Type B pancreatic cell (in vitro differentiated cells): Measurements from ENCODE around the gene SLC29A4. TPM values are rescaled to one million over a fixed set of nuclear protein-coding genes. Genes with fewer than 3 reads are reported as not detected.

ENCODE experiments used
- DNase-seq: peaks from one replicate; pipeline ENCODE4 v3.0.0; 2021; ENCODE audit warnings: mixed read lengths; ENCODE audit not compliant: unreplicated experiment; ENCODE audit errors: extremely low spot score
- H3K27ac Mint-ChIP-seq: 2 replicates; pipeline ENCODE4 v1.8.0; 2021; ENCODE audit warnings: mild to moderate bottlenecking, mixed read lengths
- H3K27me3 Mint-ChIP-seq: 2 replicates; pipeline ENCODE4 v1.8.0; 2021; ENCODE audit warnings: mixed read lengths
- H3K36me3 Mint-ChIP-seq: 2 replicates; pipeline ENCODE4 v1.8.0; 2021; ENCODE audit warnings: mixed read lengths
- H3K4me1 Mint-ChIP-seq: one replicate; pipeline ENCODE4 v1.8.0; 2021; ENCODE audit warnings: mixed read lengths; ENCODE audit not compliant: unreplicated experiment
- H3K4me3 Mint-ChIP-seq: 2 replicates; pipeline ENCODE4 v1.8.0; 2021; ENCODE audit warnings: mild to moderate bottlenecking, mixed read lengths
- H3K9me3 Mint-ChIP-seq: 2 replicates; pipeline ENCODE4 v1.8.0; 2021; ENCODE audit warnings: mixed read lengths
- total RNA-seq: library from RNA; stranded (reverse); gene quantifications from 2 replicates; pipeline ENCODE4 v1.2.1, GENCODE V29; 2021; ENCODE audit warnings: low replicate concordance
- TF ChIP-seq, protein P1 (sequence below): fragments of 200-600 bp; sonication (generic); conservative IDR thresholded peaks from 2 replicates; pipeline ENCODE4 v1.5.0; 2021; ENCODE audit warnings: antibody characterized with exemption, mild to moderate bottlenecking

Gene SLC29A4
- total RNA-seq, 1 donor from 2014 or later: 79.6 TPM

DNA sequence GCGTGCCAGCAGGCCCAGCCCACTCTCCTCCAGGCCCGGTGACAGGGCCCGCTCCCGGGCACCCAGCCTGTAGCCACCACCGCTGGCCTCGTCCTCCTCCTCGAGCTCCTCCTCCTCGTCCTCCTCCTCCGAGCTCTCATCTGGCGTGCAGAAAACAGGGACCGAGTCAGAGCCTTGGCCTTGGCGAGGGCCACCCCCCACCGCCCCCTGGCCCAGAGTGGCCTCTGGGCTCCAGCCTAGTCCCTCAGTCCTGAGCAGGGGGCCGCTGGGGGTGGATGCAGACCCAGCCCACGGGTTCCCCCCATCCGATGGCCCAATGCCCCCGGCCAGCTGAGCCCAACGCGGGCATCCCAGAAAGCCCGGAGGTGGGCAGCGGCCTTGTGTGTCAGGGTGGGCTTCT, 62.9 kb downstream of the SLC29A4 start:
- Mint-ChIP-seq H3K4me1 (peaks cover 1% of the 10 kb centered on the region), H3K4me3 (no peak overlapping the region), H3K27me3 (no peaks in the 10 kb centered on the region), H3K36me3 (peaks cover 36% of the 10 kb centered on the region), H3K9me3 (peaks cover 12% of the 10 kb centered on the region), H3K27ac (no peak overlapping the region)
- TF ChIP-seq, protein P1, sequence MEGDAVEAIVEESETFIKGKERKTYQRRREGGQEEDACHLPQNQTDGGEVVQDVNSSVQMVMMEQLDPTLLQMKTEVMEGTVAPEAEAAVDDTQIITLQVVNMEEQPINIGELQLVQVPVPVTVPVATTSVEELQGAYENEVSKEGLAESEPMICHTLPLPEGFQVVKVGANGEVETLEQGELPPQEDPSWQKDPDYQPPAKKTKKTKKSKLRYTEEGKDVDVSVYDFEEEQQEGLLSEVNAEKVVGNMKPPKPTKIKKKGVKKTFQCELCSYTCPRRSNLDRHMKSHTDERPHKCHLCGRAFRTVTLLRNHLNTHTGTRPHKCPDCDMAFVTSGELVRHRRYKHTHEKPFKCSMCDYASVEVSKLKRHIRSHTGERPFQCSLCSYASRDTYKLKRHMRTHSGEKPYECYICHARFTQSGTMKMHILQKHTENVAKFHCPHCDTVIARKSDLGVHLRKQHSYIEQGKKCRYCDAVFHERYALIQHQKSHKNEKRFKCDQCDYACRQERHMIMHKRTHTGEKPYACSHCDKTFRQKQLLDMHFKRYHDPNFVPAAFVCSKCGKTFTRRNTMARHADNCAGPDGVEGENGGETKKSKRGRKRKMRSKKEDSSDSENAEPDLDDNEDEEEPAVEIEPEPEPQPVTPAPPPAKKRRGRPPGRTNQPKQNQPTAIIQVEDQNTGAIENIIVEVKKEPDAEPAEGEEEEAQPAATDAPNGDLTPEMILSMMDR: no peak
- no peak for DNase-seq

DNA sequence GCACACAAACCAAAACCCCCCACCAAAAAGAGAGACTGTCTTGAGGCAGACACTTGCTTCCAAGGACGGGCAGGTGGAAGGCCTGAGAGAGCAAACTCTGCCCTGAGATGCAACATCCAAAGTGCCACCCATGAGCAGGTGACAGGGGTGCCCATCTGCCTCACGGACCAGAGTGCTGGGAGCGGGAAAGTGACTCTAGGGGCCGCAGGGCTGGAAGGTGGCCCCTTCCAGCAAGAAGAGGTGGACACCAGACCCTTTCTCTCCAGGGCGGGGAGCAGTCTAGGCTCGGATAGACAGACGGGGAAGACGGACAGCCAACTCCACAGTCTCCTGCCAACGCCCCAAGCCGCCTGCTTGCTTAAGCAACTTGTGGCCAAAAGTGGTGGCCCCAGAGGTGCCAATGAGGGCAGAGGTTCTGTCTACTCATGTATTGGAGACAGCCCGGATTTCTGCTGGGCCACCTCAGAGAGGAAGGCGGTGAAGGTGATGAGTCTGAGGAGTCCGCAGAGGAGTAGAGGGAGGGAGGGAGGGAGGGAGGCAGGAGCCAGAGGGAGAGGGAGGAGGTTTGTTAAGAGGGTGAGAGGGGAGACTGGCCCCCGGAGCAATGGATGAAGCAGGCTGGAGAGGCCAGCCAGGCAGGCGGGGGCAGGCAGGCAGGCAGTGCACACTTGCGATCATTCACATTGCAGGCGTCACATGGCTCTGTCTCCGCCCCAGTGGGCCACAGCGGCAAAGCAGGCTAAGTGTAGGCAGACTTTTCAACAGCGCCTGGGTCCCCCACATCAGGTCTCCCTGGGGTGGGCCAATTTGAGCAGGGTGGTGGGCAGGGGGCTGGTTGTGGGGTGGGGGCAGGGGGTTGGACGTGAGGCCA, 65.6 kb downstream of the SLC29A4 start:
- Mint-ChIP-seq H3K36me3 (peaks cover 35% of the 10 kb centered on the region), H3K27me3 (no peaks in the 10 kb centered on the region), H3K4me3 (no peak overlapping the region), H3K27ac (no peak overlapping the region), H3K9me3 (peaks cover 7% of the 10 kb centered on the region), H3K4me1 (peaks cover 5% of the 10 kb centered on the region)
- no peak for DNase-seq
- TF ChIP-seq, protein P1: no peak

DNA sequence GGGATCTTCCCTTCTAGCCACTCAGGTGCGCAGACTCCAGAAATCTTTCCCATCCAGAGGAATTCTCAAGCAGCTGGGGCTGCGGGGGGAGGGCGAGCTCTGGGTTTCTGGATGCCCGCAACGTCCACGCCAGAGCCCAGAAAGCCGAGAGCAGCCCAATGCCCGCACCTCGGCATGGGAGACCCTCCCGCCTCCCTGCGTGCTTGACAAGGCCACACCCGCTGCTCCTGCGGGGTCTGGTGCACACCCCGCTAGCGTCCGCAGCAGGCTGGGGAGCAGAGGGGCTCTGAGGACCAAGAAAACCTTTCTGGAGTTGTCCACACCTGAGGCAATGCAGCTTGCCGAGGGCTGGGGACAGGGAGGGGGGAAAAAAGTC, 66.2 kb downstream of the SLC29A4 start:
- TF ChIP-seq, protein P1: no peak
- Mint-ChIP-seq H3K9me3 (peaks cover 3% of the 10 kb centered on the region), H3K36me3 (peaks cover 33% of the 10 kb centered on the region), H3K4me1 (peaks cover 5% of the 10 kb centered on the region), H3K27me3 (no peaks in the 10 kb centered on the region), H3K4me3 (no peak overlapping the region), H3K27ac (no peak overlapping the region)
- no peak for DNase-seq

GRCh38 chr7:5349437-5350173, 66.9 kb downstream of the SLC29A4 start:
- Mint-ChIP-seq H3K27ac (no peak overlapping the region), H3K36me3 (peaks cover 32% of the 10 kb centered on the region), H3K4me3 (no peak overlapping the region), H3K27me3 (no peaks in the 10 kb centered on the region), H3K9me3 (no peaks in the 10 kb centered on the region), H3K4me1 (peaks cover 10% of the 10 kb centered on the region)
- TF ChIP-seq, protein P1: no peak
- no peak for DNase-seq

- H3K4me1 Mint-ChIP-seq: peaks cover 15% of the 10 kb centered on the region
- no peak overlapping the region for H3K27ac Mint-ChIP-seq
- H3K27me3 Mint-ChIP-seq: no peaks in the 10 kb centered on the region
- TF ChIP-seq, protein P1: no peak
- peaks cover 32% of the 10 kb centered on the region for H3K36me3 Mint-ChIP-seq
- H3K9me3 Mint-ChIP-seq: no peaks in the 10 kb centered on the region
- DNase-seq: no peak
- no peak overlapping the region for H3K4me3 Mint-ChIP-seq
Observed at GRCh38 chr7:5350174-5350463, 67.4 kb downstream of the SLC29A4 start.
